Activated CD8-positive, alpha-beta T cell treated with anti-CD3 and anti-CD28 coated beads for 36 hours (primary cell): ENCODE data around the gene NCK2. TPM values are rescaled to one million over a fixed set of nuclear protein-coding genes. Genes with fewer than 3 reads are reported as not detected.

Source experiments
- ATAC-seq: fragments of 200-7000 bp; cut with Tn5 transposase; one replicate; pipeline ENCODE4 v1.10.0; 2021; ENCODE audit warnings: mild to moderate bottlenecking, moderate library complexity
- CTCF ChIA-PET: fragments of 350-600 bp; sonication (Branson Sonifier 250); formaldehyde crosslinking; loops from one replicate; lab custom pipeline; 2021; ENCODE audit warnings: antibody characterized with exemption; lab: Charles Lee
- POLR2A ChIA-PET: fragments of 350-600 bp; sonication (Branson Sonifier 250); formaldehyde crosslinking; loops from one replicate; lab custom pipeline; 2021; ENCODE audit warnings: antibody characterized with exemption; lab: Charles Lee
- DNase-seq: peaks from one replicate; pipeline ENCODE4 v3.0.0-alpha.2; 2020
- H3K27ac Mint-ChIP-seq: one replicate; pipeline ENCODE4 v1.8.0; 2021; ENCODE audit warnings: mild to moderate bottlenecking, mixed read lengths
- H3K27me3 Mint-ChIP-seq: one replicate; pipeline ENCODE4 v1.8.0; 2021; ENCODE audit warnings: mixed read lengths
- H3K36me3 Mint-ChIP-seq: one replicate; pipeline ENCODE4 v1.8.0; 2021; ENCODE audit warnings: low read depth, mixed read lengths
- H3K4me1 Mint-ChIP-seq: one replicate; pipeline ENCODE4 v1.8.0; 2021; ENCODE audit warnings: low read depth, mixed read lengths
- H3K4me3 Mint-ChIP-seq: one replicate; pipeline ENCODE4 v1.8.0; 2021; ENCODE audit warnings: mild to moderate bottlenecking, moderate library complexity, mixed read lengths
- H3K9me3 Mint-ChIP-seq: one replicate; pipeline ENCODE4 v1.8.0; 2021; ENCODE audit warnings: mixed read lengths
- CTCF ChIP-seq: fragments of 200-600 bp; IDR thresholded peaks from one replicate; pipeline ENCODE4 v1.8.0; 2022; ENCODE audit warnings: antibody characterized with exemption, mild to moderate bottlenecking
- intact Hi-C: fragments of 100-400 bp; cut with micrococcal nuclease; formaldehyde crosslinking; loops from one replicate; pipeline ENCODE4 v1.10.0; 2022
- total RNA-seq, 2 experiments: library from RNA; stranded (reverse); gene quantifications; one replicate each; pipeline ENCODE4 v1.2.3, GENCODE V29; 2021

The NCK2 gene
- total RNA-seq, 2 experiments from 2014 or later: 68.3 to 69.7 TPM

- TF ChIP-seq CTCF: no peak
- Mint-ChIP-seq H3K27me3 (no peaks in the 10 kb centered on the region), H3K9me3 (no peaks in the 10 kb centered on the region), H3K27ac (peak overlapping the region; percentile 98), H3K36me3 (peaks cover 84% of the 10 kb centered on the region), H3K4me3 (peak overlapping the region; percentile 94), H3K4me1 (peaks cover 78% of the 10 kb centered on the region)
- intact Hi-C loops: no loop called here
- DNase-seq (no peak), ATAC-seq (no peak)
- POLR2A ChIA-PET: interaction anchor here (0.8 to 1.4 kb wide), 3 partner anchors 13 to 52 kb away, joined by 3 to 5 read pairs (median 3); no protein-coding TSS in a partner anchor
- CTCF ChIA-PET: interaction anchor here (0.9 kb wide), 1 partner anchor 12 kb away, joined by 3 read pairs; no protein-coding TSS in a partner anchor
Observed at GRCh38 chr2:105751272-105751671, 6.6 kb downstream of the NCK2 start.

- Mint-ChIP-seq H3K4me3 (peak overlapping the region; percentile 38), H3K27me3 (no peaks in the 10 kb centered on the region), H3K9me3 (no peaks in the 10 kb centered on the region), H3K27ac (peak overlapping the region; percentile 94), H3K4me1 (peaks cover 89% of the 10 kb centered on the region), H3K36me3 (peaks cover 82% of the 10 kb centered on the region)
- POLR2A ChIA-PET: interaction anchor here (1.3 to 2.9 kb wide), 7 partner anchors 9 to 51 kb away, joined by 3 to 20 read pairs (median 6); no protein-coding TSS in a partner anchor
- intact Hi-C loops: no loop called here
- no peak for TF ChIP-seq CTCF
- no peak for ATAC-seq
- CTCF ChIA-PET: interaction anchor here (1.0 to 1.6 kb wide), 4 partner anchors 29 to 333 kb away, joined by 3 to 5 read pairs (median 4); no protein-coding TSS in a partner anchor
- DNase-seq: no peak
Observed at GRCh38 chr2:105752691-105753358, 8.1 kb downstream of the NCK2 start.

- Mint-ChIP-seq H3K36me3 (peaks cover 79% of the 10 kb centered on the region), H3K27ac (peak overlapping the region; percentile 94), H3K4me3 (peak overlapping the region; percentile 38), H3K9me3 (no peaks in the 10 kb centered on the region), H3K4me1 (peaks cover 88% of the 10 kb centered on the region), H3K27me3 (no peaks in the 10 kb centered on the region)
- no peak for ATAC-seq
- no peak for DNase-seq
- ChIA-PET CTCF (interaction anchor here (1.0 to 1.6 kb wide), 4 partner anchors 29 to 333 kb away, joined by 3 to 5 read pairs (median 4); no protein-coding TSS in a partner anchor), POLR2A (interaction anchor here (0.8 to 6.4 kb wide), 14 partner anchors 7 to 103 kb away, joined by 3 to 63 read pairs (median 6); no protein-coding TSS in a partner anchor)
- no peak for TF ChIP-seq CTCF
- intact Hi-C loops: no loop called here
Observed at GRCh38 chr2:105753380-105753779, 8.7 kb downstream of the NCK2 start.

- peaks cover 89% of the 10 kb centered on the region for H3K4me1 Mint-ChIP-seq
- POLR2A ChIA-PET: interaction anchor here (0.8 to 6.4 kb wide), 16 partner anchors 8 to 102 kb away, joined by 3 to 63 read pairs (median 6); no protein-coding TSS in a partner anchor
- no peaks in the 10 kb centered on the region for H3K27me3 Mint-ChIP-seq
- no peaks in the 10 kb centered on the region for H3K9me3 Mint-ChIP-seq
- H3K4me3 Mint-ChIP-seq: peak overlapping the region; percentile 38
- peaks cover 79% of the 10 kb centered on the region for H3K36me3 Mint-ChIP-seq
- no peak for TF ChIP-seq CTCF
- DNase-seq (peak; percentile 82), ATAC-seq (peak; percentile 62)
- CTCF ChIA-PET: interaction anchor here (0.6 to 1.6 kb wide), 6 partner anchors 11 to 332 kb away, joined by 3 to 5 read pairs (median 4); no protein-coding TSS in a partner anchor
- H3K27ac Mint-ChIP-seq: peak overlapping the region; percentile 94
- intact Hi-C loops: no loop called here
Observed at GRCh38 chr2:105754011-105754410, 9.3 kb downstream of the NCK2 start.
